Panc1 (cell line): Measurements from ENCODE around the gene CEACAM7.

Experiments used
- CTCF ChIP-seq: fragments of 450-650 bp; IDR thresholded peaks from 2 replicates; pipeline ENCODE4 v1.5.1; 2017; ENCODE audit warnings: mild to moderate bottlenecking
- POLR2AphosphoS5 ChIP-seq: IDR thresholded peaks from 2 replicates; pipeline ENCODE4 v1.6.1; 2012; ENCODE audit warnings: mild to moderate bottlenecking, low read depth, low read length, moderate library complexity
- TCF7L2 ChIP-seq: IDR thresholded peaks from 2 replicates; pipeline ENCODE4 v1.6.1; 2011; ENCODE audit warnings: mild to moderate bottlenecking, low read depth, low read length, inconsistent platforms

- TF ChIP-seq CTCF, result no peak
- no peak for TF ChIP-seq TCF7L2
- TF ChIP-seq POLR2AphosphoS5, result no peak
Observed at GRCh38 chr19:41714598-41714997, 26.5 kb upstream of the CEACAM7 start.
